SJCRH30 (cell line): ENCODE data around the gene DNAJC3. TPM values are rescaled to one million over a fixed set of nuclear protein-coding genes. Genes with fewer than 3 reads are reported as not detected.
"Not testable (repeated sequence)": the region's sequence is repeated elsewhere in the genome, so short reads cannot be mapped to it uniquely, and the experiment has no call there.

ENCODE experiments used
- DNase-seq, 2 experiments: peaks; one replicate each; pipeline ENCODE4 v3.0.0-alpha.2; 2015 to 2020
- H3K27ac ChIP-seq: fragments of 250-450 bp; sonication (Bioruptor Pico); 2 replicates; pipeline ENCODE4 v1.5.1; 2020; ENCODE audit warnings: mild to moderate bottlenecking, moderate library complexity
- H3K27me3 ChIP-seq: fragments of 250-450 bp; sonication (Bioruptor Pico); 2 replicates; pipeline ENCODE4 v1.5.1; 2020; ENCODE audit warnings: mild to moderate bottlenecking, moderate library complexity
- H3K36me3 ChIP-seq: fragments of 250-450 bp; sonication (Bioruptor Pico); 2 replicates; pipeline ENCODE4 v1.5.1; 2020; ENCODE audit warnings: mild to moderate bottlenecking, moderate library complexity
- H3K4me1 ChIP-seq: fragments of 250-450 bp; sonication (Bioruptor Pico); 2 replicates; pipeline ENCODE4 v1.5.1; 2020; ENCODE audit warnings: mild to moderate bottlenecking, moderate library complexity
- H3K4me3 ChIP-seq: fragments of 250-450 bp; sonication (Bioruptor Pico); 2 replicates; pipeline ENCODE4 v1.5.1; 2020; ENCODE audit warnings: mild to moderate bottlenecking, moderate library complexity
- H3K9me3 ChIP-seq: fragments of 250-450 bp; sonication (Bioruptor Pico); replicated peaks from 2 replicates; pipeline ENCODE4 v1.5.1; 2020; ENCODE audit warnings: mild to moderate bottlenecking, moderate library complexity
- total RNA-seq: library from RNA; depleted of rRNA; stranded (reverse); fragments of >200 nt; shearing (Covaris generic); gene quantifications from 2 replicates; pipeline ENCODE4 v1.2.3, GENCODE V29; 2014

The DNAJC3 gene
- total RNA-seq, 1 experiment from 2014 or later: 22.5 TPM

GRCh38 chr13:95716231-95716630 is 39.3 kb downstream of the DNAJC3 start:
- H3K9me3 ChIP-seq: 0 out of 2 replicates have a peak, but pooled peaks cover 6% of the 10 kb centered on the region
- H3K4me1 ChIP-seq: no peaks in the 10 kb centered on the region
- DNase-seq: no peak
- no peak overlapping the region for H3K4me3 ChIP-seq
- no peak overlapping the region for H3K27ac ChIP-seq
- H3K36me3 ChIP-seq: peaks cover 27% of the 10 kb centered on the region
- H3K27me3 ChIP-seq: no peaks in the 10 kb centered on the region

DNA sequence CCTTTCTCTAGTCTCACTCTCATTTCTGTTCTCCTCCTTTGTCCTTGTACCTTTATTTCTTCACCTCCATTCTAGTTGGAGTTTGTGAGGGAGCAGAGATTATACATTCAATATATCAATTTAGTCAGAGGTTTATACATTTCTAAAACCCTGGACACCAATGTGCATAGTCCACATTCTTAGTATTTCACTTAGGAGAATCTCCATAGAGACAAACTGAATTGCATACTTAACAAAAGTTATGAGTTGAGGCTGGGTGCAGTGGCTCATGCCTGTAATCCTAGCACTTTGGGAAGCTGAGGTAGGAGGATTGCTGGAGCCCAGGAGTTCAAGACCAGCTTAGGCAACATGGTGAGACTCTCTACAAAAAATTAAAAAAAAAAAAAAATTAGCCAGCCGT is 45.3 kb downstream of the DNAJC3 start:
- Histone ChIP-seq H3K36me3 (peaks cover 12% of the 10 kb centered on the region), H3K4me1 (no peaks in the 10 kb centered on the region), H3K27me3 (no peaks in the 10 kb centered on the region), H3K4me3 (no peak overlapping the region), H3K9me3 (0 out of 2 replicates have a peak, but pooled peaks cover 2% of the 10 kb centered on the region), H3K27ac (no peak overlapping the region)
- no peak for DNase-seq

GRCh38 chr13:95723438-95723837 is 46.5 kb downstream of the DNAJC3 start:
- peaks cover 11% of the 10 kb centered on the region for H3K36me3 ChIP-seq
- H3K4me3 ChIP-seq: no peak overlapping the region

DNA sequence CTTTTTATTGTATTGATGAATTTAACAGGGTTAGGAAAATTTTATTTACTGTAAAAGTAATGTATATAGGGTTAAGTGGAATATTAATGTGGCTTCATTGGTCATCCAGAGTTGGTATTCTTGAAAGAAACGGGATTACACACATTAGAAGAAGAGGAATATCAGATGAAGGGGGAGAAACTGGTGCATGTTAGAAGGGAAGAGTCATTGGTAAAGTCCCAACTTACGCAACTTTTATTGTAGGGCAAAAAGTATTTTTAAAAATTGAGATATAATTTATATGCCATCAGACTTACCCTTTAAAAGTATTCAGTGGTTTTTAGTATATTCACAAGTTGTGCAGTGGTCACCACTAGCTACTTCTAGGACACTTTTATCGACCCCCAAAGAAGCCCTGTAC is 47.3 kb downstream of the DNAJC3 start:
- Histone ChIP-seq H3K36me3 (peaks cover 11% of the 10 kb centered on the region), H3K27ac (no peak overlapping the region), H3K4me3 (no peak overlapping the region), H3K4me1 (no peaks in the 10 kb centered on the region), H3K9me3 (no peaks in the 10 kb centered on the region), H3K27me3 (no peaks in the 10 kb centered on the region)
- DNase-seq: no peak

More at GRCh38 chr13:95723438-95723837, 46.5 kb downstream of the DNAJC3 start:
- H3K4me1 ChIP-seq: no peaks in the 10 kb centered on the region
- 0 out of 2 replicates have a peak, but pooled peaks cover 2% of the 10 kb centered on the region for H3K9me3 ChIP-seq
- H3K27ac ChIP-seq: no peak overlapping the region
- H3K27me3 ChIP-seq: no peaks in the 10 kb centered on the region
- no peak for DNase-seq

DNA sequence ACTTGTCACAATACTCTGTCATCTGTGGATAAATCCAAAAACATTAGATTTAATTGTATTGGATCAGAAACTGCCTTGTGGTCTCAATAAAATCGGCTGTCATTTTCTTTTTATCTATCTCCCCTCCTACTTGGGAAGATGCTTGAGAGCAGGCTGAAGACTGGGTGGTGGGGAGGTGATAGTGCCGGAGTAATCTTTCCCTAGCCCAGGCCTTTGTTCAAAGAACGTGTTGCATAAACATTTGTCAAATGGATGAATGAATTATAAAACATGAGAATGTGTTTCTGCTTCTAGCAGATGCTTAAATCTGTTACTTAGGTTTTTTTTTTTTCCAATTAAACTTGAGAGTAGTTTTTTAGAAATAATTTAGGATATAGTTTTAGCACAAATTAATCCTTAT is 49.9 kb downstream of the DNAJC3 start:
- Histone ChIP-seq H3K4me1 (no peaks in the 10 kb centered on the region), H3K36me3 (peaks cover 11% of the 10 kb centered on the region), H3K27ac (no peak overlapping the region), H3K9me3 (no peaks in the 10 kb centered on the region), H3K4me3 (no peak overlapping the region), H3K27me3 (no peaks in the 10 kb centered on the region)
- DNase-seq: no peak

DNA sequence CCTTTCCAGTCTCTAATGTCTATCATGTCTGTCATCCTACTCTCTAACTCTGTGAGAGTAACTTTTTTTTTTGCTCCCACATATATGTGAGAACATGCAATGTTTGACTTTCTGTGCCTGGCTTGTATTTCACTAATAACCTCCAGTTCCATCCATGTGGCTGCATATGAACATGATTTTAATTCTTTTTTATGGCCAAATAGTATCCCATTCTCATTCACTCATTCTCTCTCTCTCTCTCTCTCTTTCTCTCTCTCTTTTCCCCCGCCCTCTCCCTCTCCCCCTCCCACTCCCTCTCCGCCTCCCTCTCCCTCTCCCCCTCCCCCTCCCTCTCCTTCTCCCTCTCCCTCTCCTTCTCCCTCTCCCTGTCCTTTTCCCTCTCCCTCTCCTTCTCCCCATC is 52.0 kb downstream of the DNAJC3 start:
- Histone ChIP-seq H3K27ac (no peak overlapping the region), H3K4me3 (no peak overlapping the region)

GRCh38 chr13:95734124-95734523 is 57.2 kb downstream of the DNAJC3 start:
- no peak overlapping the region for H3K27ac ChIP-seq
- no peaks in the 10 kb centered on the region for H3K27me3 ChIP-seq
- no peaks in the 10 kb centered on the region; the same call in 1 of the 2 replicates for H3K36me3 ChIP-seq
- no peak for DNase-seq
- no peaks in the 10 kb centered on the region for H3K4me1 ChIP-seq
- H3K9me3 ChIP-seq: peaks cover 10% of the 10 kb centered on the region
- H3K4me3 ChIP-seq: no peak overlapping the region

More for the DNA sequence above, 52.0 kb downstream of the DNAJC3 start:
- DNase-seq: no peak
- peaks cover 11% of the 10 kb centered on the region for H3K36me3 ChIP-seq
- H3K27me3 ChIP-seq: no peaks in the 10 kb centered on the region
- H3K4me1 ChIP-seq: no peaks in the 10 kb centered on the region
- peaks cover 10% of the 10 kb centered on the region for H3K9me3 ChIP-seq

DNA sequence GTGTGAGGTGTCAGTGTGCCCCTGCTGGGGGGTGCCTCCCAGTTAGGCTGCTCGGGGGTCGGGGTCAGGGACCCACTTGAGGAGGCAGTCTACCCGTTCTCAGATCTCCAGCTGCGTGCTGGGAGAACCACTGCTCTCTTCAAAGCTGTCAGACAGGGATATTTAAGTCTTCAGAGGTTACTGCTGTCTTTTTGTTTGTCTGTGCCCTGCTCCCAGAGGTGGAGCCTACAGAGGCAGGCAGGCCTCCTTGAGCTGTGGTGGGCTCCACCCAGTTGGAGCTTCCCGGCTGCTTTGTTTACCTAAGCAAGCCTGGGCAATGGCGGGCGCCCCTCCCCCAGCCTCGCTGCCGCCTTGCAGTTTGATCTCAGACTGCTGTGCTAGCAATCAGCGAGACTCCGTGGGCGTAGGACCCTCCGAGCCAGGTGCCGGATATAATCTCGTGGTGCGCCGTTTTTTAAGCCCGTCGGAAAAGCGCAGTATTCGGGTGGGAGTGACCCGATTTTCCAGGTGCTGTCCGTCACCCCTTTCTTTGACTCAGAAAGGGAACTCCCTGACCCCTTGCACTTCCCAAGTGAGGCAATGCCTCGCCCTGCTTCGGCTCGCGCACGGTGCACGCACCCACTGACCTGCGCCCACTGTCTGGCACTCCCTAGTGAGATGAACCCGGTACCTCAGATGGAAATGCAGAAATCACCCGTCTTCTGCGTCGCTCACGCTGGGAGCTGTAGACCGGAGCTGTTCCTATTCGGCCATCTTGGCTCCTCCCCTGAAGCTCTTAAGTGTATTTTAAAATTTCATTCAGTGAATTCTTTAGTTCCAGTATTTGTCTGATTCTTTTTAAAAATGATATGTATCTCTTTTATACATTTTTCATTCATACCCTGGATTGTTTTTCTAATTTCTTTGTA is 63.4 kb downstream of the DNAJC3 start:
- H3K36me3 ChIP-seq, H3K27me3 ChIP-seq, DNase-seq, H3K4me3 ChIP-seq, H3K27ac ChIP-seq, H3K4me1 ChIP-seq, H3K9me3 ChIP-seq: not testable (repeated sequence)

- Histone ChIP-seq H3K9me3 (no peaks in the 10 kb centered on the region), H3K4me3 (no peak overlapping the region), H3K27ac (no peak overlapping the region), H3K4me1 (no peaks in the 10 kb centered on the region), H3K36me3 (no peaks in the 10 kb centered on the region; the same call in 1 of the 2 replicates), H3K27me3 (no peaks in the 10 kb centered on the region)
- DNase-seq: no peak
These were observed 64.0 kb downstream of the DNAJC3 start for GRCh38 chr13:95740979-95741320.

DNA sequence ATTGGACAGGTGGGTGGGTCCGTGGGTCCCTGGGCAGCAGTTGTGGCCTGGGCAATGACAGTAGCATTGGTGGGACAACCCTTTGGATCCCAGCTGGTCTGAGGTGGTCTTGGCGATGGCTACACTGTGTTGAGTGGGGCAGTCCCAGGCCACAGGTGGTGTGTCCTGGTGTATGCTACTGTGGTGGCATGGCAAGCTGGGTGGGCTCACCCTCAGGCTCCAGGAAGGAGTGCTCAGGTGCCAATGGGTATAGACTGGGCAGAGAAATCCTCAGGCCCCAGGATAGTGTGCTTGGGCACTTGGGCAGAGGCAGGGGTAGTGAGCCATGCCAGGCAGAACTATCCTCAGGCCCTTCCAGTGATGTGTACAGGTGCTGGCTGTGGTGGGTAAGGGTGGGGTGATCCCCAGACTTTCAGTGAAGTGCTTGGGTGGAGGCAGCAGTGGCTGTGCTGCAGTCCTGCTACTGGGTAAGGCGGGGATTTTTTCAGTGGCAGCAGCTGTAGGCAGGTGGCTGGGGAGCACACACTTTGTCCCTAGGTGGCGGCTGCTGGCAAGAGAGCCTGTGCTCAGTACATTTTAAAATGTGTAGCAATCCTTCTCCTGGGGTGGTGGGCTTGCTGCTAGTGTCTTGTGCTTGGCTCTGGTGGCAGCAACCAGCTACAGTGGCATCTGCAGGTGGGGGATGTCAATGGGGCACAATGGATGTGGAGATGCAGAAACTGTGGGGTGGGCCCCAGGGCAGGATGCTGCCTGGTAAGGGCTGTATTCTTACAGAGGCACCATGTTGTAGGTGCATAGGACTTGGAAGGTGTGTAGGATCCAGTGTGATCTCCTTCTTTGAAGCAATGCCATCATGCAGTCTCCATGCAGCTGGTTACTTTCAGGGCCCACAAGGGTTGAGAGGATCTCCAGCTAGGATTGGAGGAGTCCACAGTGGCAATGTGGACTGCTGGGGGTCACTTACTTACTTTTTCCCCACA is 64.9 kb downstream of the DNAJC3 start:
- no peak overlapping the region for H3K4me3 ChIP-seq
- no peaks in the 10 kb centered on the region for H3K9me3 ChIP-seq
- no peaks in the 10 kb centered on the region for H3K4me1 ChIP-seq
- H3K27ac ChIP-seq: no peak overlapping the region
- DNase-seq: no peak
- no peaks in the 10 kb centered on the region; the same call in 1 of the 2 replicates for H3K36me3 ChIP-seq
- H3K27me3 ChIP-seq: no peaks in the 10 kb centered on the region

GRCh38 chr13:95743192-95743591 is 66.3 kb downstream of the DNAJC3 start:
- H3K36me3 ChIP-seq: no peaks in the 10 kb centered on the region; the same call in 1 of the 2 replicates
- no peaks in the 10 kb centered on the region for H3K4me1 ChIP-seq
- H3K9me3 ChIP-seq: no peaks in the 10 kb centered on the region
- H3K4me3 ChIP-seq: no peak overlapping the region
- H3K27ac ChIP-seq: no peak overlapping the region
- no peaks in the 10 kb centered on the region for H3K27me3 ChIP-seq
- DNase-seq: no peak

DNA sequence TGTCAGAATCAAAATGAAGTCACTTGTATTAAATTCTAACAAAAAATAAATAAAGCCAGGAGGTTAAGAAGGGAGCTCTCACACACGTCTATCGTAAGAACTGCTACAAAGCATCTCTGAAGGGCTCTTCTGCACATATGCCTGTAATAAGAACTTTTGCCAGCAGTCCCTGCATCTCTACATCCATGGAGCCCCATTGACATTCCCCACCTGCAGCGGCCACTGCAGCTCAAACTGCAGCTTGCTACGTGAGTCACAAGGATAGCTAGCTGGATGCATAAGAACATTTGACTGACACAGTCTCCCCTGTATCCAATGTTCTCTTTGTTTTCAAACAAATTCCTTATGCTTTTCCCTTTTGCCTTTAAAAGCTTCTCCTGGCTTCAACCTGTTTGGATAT is 68.3 kb downstream of the DNAJC3 start:
- Histone ChIP-seq H3K27ac (no peak overlapping the region), H3K9me3 (no peaks in the 10 kb centered on the region), H3K4me3 (no peak overlapping the region), H3K36me3 (no peaks in the 10 kb centered on the region; the same call in 1 of the 2 replicates), H3K27me3 (no peaks in the 10 kb centered on the region), H3K4me1 (no peaks in the 10 kb centered on the region)
- DNase-seq: no peak

DNA sequence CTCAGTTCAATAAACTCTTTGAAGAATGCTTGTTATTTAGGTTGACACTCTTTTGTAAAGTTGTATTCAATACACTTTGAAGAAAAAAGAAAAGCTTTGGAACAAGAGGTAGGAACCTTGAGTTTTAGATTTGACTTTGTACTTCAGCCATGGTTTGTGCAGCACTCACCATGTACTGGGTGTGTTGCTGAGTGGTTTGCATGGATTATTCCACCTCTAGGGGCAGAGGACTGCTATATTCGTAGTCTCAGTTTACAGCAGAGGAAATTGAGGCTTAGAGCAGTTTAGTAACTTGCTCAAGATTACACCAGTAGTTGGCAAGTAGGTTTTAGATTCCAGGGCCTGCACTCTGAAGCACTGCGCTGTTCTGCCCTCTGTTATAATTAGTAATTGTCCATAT is 68.8 kb downstream of the DNAJC3 start:
- no peaks in the 10 kb centered on the region; the same call in 1 of the 2 replicates for H3K36me3 ChIP-seq
- H3K9me3 ChIP-seq: no peaks in the 10 kb centered on the region
- no peaks in the 10 kb centered on the region for H3K27me3 ChIP-seq
- DNase-seq: no peak
- H3K27ac ChIP-seq: no peak overlapping the region
- no peaks in the 10 kb centered on the region for H3K4me1 ChIP-seq
- H3K4me3 ChIP-seq: no peak overlapping the region

GRCh38 chr13:95749545-95749944 is 72.6 kb downstream of the DNAJC3 start:
- H3K36me3 ChIP-seq: no peaks in the 10 kb centered on the region; the same call in 1 of the 2 replicates
- H3K27ac ChIP-seq: no peak overlapping the region
- no peak overlapping the region for H3K4me3 ChIP-seq
- no peak for DNase-seq
- H3K4me1 ChIP-seq: no peaks in the 10 kb centered on the region
- no peaks in the 10 kb centered on the region for H3K27me3 ChIP-seq
- H3K9me3 ChIP-seq: no peaks in the 10 kb centered on the region

DNA sequence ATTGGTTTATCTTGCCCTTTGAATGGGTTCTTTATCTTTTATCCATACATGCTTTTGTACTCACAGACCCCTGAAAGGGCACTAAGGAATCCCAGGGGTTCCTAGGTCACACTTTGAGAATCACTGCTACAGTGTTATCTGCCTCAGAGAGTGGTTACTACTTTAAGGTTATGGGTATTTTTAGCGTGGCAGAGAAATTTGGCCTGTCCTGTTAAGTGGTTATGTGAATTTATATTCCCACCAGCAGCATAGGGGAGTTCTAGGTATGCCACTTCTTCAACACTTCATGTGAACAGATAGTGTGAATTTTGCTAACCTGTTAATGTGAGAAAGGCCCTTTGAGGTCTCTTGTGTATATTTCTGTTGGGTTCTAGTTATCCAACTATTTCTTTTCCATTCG is 75.7 kb downstream of the DNAJC3 start:
- no peak for DNase-seq
- H3K27me3 ChIP-seq: no peaks in the 10 kb centered on the region
- no peaks in the 10 kb centered on the region for H3K4me1 ChIP-seq
- no peak overlapping the region for H3K27ac ChIP-seq
- no peak overlapping the region for H3K4me3 ChIP-seq
- H3K9me3 ChIP-seq: no peaks in the 10 kb centered on the region
- no peaks in the 10 kb centered on the region for H3K36me3 ChIP-seq
